Mammary epithelial cell (primary cell): ENCODE data around the gene SHANK3.

Experiments used
- CTCF ChIP-seq, 2 donors: IDR thresholded peaks in 1 of 2; conservative IDR thresholded peaks in 1 of 2; 2 replicates each; pipeline ENCODE4 v1.5.1; 2011 to 2012; ENCODE audit warnings: inconsistent platforms in 2 of 2, low read length in 2 of 2, mild to moderate bottlenecking in 2 of 2, control low read depth in 1 of 2, low read depth in 1 of 2; ENCODE audit not compliant: insufficient read depth in 1 of 2; ENCODE audit errors: extremely low read depth in 1 of 2
- EZH2 ChIP-seq: IDR thresholded peaks from 2 replicates; pipeline ENCODE4 v1.6.1; 2012; ENCODE audit warnings: low read length, inconsistent platforms, borderline replicate concordance

GRCh38 chr22:50696251-50696798 is 23.7 kb downstream of the SHANK3 start:
- no peak for TF ChIP-seq EZH2
- TF ChIP-seq CTCF (conservative IDR thresholded peaks at IDR 0.05 in 1 of 2, IDR thresholded peaks at IDR 0.05 in 1 of 2; ENCODE audit: extremely low read depth in 1 of 2, insufficient read depth in 1 of 2, low read depth in 1 of 2, low read length in 2 of 2) = no peak
